ENCODE results near the gene SP2. TPM values are rescaled to one million over a fixed set of nuclear protein-coding genes. Genes with fewer than 3 reads are reported as not detected.

The SP2 gene
- total RNA-seq, 1 donor from 2014 or later, result 3.1 TPM

DNA sequence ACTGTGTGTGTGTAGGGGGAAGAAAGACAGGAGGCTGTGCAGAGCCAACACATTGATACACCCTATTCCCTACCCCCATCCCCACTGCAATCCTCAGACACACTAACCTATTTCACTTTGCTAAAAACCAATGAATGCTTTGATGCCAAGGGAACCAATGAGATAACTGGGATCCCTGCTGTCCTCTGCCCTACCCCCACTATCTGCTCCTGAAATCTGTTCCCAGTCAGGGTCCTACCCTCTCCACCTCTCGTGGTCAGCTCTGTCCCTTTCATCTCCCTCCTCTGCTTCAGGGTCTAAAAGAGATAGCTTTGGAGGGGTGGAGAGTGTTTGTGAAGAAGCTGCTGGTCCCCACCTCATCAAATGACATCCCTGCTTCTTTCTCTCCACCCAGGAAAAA, 26.0 kb upstream of the SP2 start:
- DNase-seq (ENCODE audit: low read depth), result no peak

GRCh38 chr17:47871048-47871447, 25.0 kb upstream of the SP2 start:
- DNase-seq (ENCODE audit: low read depth), result no peak

DNA sequence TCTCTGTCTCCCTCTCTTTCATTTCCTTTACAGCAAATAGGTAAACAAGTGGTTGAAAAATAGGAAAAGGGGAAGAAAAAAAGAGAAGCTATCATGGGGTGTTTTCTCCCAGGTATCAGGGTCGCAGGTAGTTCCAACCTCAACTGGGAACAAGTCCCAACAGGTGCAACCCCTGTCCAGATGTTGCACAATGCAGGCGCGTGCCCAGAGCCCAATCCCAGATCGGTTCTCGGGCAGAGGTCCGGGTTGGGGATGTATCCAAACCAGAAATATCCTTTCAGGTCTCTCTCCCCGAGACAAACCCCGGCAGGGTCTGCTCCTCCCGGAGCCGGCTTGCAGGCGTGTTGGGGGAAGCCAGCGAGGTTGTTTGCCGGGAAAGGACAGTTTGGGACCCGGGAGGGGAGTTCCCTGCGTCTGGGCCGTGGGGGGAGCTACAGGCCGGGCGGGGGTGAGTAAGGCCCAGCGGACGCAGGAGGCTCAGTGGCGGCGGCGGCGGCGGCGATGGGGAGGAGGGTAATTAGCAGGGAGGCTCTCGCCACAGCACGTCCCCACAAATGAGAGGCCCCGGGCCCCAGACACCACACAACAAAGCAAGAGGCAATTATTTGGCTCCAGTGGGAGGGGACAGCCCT, 23.9 kb upstream of the SP2 start:
- no peak for DNase-seq (ENCODE audit: low read depth)

- no peak for DNase-seq (ENCODE audit: low read depth)
These were observed 23.3 kb upstream of the SP2 start for GRCh38 chr17:47872651-47873161.

DNA sequence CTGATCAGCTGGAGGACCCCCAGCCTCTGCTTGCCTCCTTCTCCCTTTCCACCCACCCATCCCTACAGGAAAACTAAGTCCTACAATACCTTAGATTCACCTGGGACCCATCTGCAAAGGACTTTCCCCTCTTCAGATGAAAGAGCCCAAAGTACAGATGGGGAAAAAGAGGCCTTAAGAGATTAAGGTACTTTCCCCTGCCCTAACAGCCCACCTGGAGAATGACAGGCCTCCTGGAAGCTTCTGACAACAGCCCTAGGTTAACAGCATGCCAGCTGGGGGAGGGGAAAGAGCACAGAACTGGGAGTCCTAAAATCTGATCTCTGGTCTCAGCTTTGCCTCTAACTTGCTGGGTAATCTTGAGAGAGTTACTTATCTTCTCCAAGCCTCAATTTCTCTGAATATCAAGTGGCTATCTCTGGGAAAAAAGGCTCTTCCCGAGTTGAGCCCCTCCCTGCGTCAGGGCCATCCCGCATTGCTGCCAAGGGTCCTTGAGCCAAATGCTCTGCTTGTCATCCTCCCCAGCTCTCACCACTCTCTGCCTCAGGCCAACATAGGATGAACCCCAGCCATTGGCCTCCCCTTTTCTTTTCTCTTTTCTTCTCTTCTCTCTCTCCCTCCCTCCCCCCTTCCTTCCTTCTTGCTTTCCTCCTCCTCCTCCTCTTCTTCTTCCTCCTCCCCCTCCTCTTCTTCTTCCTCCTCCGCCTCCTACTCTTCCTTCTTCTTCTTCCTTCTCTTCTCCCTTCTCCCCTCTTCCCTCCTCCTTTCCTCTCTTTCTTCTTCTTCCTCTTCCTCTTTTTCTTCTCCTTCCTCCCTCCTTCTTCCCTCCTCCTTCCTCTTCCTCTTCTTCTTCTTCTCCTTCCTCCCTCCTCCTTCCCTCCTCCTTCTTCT, 22.6 kb upstream of the SP2 start:
- DNase-seq (ENCODE audit: low read depth), result no peak

DNA sequence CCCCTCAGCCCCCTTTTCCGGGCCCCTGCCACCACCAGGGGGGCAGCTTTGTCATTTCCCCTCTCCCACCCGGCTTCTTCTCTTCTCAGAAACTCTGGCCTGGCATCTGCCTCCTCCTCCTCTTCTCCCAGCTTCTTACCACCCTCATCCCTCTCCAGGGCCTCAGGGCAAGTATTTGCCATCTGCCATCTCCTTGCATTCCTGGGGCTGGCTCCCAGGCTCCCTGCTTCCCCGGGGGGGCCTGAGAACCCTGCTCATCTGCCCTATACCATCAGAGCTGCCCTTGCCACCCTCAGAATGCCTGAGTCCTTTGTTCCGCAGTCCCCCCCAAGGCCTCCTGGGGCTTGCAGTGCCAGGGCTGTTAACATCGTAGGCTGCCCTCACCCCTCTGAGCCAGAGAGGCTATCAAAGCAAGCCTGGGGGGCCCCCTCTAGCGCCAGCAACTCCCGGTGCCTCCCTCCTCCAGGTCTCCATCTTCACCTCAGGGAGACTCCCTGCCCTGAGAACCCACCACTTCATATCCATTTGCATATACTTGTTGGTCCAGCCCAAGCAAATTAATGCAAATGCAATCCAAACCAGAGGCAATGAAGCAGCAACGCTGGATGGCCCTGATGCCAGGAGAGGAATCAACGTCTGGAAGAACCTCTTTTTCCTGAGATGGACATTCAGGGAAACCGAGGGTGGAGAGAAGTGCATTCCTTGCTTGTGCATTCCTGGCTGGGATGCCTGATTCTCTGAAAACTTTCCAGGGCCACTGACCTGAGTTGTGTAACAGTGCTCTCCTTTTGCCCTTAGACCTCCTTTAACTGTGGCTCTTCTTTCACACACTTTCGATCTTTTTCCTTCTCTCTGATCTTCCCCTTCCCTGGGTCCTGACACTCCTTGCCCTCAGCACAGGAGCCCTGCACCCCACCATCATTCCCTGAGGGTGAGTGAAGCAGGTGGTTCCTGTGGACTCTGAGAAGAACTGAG, 20.7 kb upstream of the SP2 start:
- DNase-seq (ENCODE audit: low read depth), result peak; percentile 32

- no peak for DNase-seq (ENCODE audit: low read depth)
These were observed 18.5 kb upstream of the SP2 start for GRCh38 chr17:47877368-47878034.

- no peak for DNase-seq (ENCODE audit: low read depth)
These were observed 17.6 kb upstream of the SP2 start for GRCh38 chr17:47878203-47879027.

DNA sequence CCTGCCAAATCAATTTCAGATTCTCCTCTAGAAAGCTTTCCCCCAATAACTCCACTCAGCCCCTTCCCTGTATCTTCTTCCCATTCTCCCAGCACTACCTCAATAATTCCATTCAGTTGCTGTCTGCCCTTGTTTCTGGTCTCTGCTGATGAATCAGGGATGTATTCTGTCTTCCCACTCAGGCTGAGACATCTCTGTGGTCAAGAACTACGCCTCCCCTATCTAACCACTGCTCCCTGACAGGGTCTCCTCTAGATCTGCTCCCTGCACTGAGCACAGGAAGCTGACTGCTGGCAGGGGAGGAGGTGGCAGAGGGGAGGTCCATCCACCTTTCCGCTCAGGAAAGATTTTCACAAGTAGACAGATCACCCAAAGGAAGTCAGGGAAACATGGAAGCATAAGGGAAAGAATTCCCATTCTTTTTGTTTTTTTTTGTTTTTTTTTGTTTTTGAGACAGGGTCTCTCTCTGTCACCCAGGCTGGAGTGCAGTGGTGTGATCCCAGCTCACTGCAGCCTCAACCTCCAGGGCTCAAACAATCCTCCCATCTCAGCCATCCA, 16.9 kb upstream of the SP2 start:
- DNase-seq (ENCODE audit: low read depth), result peak; percentile 42

DNA sequence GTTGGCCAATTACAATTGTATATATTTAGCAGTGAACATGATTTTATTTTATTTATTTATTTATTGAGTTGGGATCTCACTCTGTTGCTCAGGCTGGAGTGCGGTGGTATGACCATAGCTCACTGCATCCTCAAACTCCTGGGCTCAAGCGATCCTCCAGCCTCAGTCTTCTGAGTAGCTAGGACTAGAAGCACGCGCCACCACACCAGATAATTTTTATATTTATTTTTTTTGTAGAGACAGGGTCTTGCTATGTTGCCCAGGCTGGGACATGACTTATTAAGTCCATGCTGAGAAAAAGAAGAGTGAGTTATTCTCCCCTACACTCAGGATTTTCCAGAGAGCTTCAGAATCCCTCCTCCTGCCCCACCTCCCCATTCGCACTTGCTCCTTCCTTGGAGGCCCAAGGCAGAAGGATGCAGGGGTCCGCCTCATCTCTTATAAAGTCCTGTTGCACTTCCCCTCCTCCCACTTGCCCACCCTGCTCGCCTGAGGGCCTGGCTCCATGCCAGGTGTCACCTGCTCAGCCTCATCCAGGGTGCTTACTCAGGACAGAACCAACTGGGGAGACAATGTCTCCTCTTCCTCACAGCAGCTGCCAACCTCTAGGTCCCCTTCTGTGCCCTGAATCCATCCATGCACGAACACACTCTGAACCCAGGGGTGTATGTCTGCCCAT, 16.1 kb upstream of the SP2 start:
- DNase-seq (ENCODE audit: low read depth), result no peak

DNA sequence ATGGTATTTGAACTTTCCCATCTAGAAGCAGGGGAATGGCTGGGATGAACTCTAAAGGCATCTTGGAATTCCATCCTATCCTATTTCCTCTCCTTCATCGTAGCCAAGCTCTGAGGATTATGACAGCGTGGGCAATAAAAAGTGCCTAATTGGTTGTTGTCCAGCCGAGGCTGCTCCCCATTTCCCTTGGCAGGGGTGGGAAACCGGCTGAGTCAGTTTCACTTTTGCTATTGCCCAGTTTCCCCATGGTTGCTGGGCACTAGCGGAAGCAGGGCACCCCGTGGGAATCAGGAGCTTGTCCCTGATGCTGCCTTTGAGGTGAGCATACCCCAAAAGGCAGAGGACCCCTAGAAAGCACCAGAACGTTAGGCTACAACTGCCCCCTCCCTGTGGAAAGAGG, 13.8 kb upstream of the SP2 start:
- no peak for DNase-seq (ENCODE audit: low read depth)

GRCh38 chr17:47882695-47883588, 13.1 kb upstream of the SP2 start:
- no peak for DNase-seq (ENCODE audit: low read depth)

DNA sequence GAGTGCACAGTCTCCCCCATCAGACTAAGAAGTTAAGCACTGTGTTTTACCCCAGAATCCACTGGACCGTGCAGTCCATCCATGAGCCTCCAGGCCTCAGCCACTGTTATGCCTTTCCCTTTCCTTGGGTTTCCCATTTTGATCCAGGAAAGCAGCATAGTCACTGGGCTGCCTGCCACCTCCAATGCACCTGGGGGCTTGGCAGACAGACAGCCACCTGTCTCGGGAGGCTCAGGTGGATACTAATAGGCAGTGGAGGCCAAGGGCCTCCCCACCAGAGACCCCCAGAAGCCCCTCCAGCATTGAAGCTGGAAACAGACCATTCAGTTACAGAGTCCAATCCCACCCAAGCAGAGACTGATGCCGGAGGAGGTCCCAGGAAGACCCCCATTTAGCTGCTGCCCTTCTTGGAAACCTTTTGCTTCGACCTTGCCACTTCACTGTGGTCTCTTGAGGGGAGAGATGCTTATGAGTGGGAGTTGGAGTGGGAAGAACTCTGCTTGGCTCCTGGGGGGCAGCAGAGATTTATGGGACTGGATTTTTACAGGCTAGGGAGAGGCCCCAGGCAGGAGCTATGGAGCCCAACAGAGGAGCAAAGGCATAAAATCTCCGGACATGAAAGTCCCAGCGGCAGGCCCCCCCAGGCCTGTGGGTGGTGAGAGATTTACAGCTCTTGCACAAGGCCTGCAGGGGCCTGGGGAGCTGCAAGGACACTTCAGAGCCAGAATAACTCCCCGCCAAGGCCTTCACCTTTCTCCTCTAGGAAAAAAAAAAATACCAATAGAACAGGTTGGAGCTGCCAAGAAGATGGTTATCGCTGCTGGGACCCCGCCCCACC, 12.2 kb upstream of the SP2 start:
- no peak for DNase-seq (ENCODE audit: low read depth)

DNA sequence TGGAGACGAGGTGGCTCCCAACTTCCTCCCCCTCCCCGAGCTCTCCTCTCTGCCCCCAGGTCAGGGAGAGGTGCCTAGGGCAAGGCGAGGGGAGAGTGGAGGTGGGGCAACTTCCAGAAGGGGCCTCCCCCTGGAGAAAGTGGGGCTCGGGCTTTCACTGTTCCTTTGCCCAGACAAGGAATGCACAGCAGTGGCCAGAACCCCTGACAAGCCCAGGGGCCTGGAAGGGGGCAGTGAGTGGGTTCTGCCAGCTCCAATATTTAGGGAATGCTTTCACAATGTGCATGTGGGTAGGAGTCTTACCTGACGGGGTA, 11.7 kb upstream of the SP2 start:
- DNase-seq (ENCODE audit: low read depth), result no peak

DNA sequence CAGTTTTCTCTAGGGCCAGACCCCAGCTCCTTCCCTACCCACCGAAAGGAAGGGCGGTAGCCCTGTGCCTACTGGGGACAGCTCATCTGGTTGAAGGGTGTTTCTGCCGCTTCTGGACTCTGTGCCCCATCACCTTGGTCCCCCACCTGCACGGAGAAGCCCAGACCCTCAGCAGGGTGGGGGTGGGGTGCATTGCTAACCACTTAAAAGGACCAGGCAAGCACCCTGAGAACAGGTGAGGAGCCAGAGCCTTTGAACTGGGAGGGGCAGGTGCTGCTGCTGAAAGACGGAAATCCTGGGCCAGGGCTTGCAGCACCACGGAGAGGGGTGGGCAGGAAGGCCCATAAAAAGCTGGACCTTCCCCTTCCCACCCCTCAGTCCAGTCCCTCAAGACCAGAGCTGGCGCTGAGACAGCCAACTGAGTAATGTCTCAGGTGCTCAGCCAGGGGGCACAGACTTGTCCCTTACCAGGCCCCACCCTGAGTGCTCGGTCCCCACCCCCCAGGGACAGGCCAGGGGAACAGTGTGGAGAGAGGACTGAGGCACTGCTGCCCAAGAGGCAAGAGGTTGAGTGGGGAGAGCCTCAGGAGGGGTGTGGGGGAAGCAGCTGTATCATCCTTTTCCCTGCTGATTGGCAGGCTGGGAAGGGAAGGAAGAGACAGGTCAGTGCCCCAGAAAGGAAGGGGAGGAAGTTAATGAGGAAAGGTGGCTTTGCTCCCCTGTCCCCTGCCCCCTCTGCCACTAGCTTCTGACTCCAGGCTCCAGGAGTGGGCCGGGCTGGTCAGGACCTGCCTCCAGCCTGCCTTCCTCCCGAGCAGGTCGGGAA, 10.9 kb upstream of the SP2 start:
- DNase-seq (ENCODE audit: low read depth), result no peak

- no peak for DNase-seq (ENCODE audit: low read depth)
These were observed 7.7 kb upstream of the SP2 start for GRCh38 chr17:47888293-47888692.

Data from renal cortical epithelial cell (primary cell).